Kidney glomerular epithelial cell (primary cell): ENCODE results near the gene SIX2.
A peak's percentile ranks its signal among the peaks of the same experiment; 100 is the strongest.

Experiments
- DNase-seq: peaks from one replicate; lab custom pipeline; 2025; lab: John Stamatoyannopoulos, UW

Gene SIX2

DNA sequence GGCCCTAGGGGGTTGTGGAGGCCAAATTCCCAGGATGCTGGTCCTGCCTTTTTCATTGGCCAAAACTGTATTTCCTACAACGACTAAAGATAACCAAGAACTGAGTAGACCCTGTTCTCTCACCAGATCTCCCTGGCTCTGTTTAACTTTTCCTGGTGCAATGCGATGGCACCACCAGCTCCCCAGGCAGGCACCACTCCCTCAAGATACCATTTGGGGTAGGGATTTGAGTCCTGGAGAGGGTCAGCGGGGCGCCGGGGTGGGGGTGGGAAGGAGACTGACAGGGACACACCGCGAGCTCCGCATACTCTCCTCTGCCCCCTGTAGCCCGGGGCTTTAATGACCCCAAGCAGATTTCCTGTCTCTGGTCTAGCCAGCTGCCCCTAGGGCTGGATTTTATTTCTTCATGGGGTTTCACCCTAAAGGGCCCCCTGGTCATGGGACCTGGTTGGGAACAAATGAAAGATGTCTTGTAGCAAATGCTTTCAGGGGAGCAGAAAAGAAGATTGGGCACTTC is 7.3 kb downstream of the SIX2 start:
- no peak for DNase-seq

DNA sequence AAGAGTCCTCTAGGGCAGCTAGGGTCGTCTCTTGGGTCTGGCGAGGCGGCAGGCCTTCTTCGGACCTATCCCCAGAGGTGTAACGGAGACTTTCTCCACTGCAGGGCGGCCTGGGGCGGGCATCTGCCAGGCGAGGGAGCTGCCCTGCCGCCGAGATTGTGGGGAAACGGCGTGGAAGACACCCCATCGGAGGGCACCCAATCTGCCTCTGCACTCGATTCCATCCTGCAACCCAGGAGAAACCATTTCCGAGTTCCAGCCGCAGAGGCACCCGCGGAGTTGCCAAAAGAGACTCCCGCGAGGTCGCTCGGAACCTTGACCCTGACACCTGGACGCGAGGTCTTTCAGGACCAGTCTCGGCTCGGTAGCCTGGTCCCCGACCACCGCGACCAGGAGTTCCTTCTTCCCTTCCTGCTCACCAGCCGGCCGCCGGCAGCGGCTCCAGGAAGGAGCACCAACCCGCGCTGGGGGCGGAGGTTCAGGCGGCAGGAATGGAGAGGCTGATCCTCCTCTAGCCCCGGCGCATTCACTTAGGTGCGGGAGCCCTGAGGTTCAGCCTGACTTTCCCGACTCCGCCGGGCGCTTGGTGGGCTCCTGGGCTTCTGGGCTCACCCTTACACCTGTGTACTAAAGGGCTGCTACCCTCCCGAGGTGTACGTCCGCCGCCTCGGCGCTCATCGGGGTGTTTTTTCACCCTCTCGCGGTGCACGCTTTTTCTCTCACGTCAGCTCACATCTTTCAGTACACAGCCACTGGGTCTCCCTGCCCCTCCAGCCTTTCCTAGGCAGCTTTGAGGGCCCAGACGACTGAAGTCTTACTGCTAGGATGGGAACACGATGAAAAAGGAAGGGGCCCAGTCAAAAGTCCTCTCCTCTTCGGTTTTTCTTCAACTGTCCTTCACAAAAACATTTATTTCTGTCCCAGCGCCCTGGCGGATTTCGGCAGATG is 8.1 kb downstream of the SIX2 start:
- DNase-seq = no peak

DNA sequence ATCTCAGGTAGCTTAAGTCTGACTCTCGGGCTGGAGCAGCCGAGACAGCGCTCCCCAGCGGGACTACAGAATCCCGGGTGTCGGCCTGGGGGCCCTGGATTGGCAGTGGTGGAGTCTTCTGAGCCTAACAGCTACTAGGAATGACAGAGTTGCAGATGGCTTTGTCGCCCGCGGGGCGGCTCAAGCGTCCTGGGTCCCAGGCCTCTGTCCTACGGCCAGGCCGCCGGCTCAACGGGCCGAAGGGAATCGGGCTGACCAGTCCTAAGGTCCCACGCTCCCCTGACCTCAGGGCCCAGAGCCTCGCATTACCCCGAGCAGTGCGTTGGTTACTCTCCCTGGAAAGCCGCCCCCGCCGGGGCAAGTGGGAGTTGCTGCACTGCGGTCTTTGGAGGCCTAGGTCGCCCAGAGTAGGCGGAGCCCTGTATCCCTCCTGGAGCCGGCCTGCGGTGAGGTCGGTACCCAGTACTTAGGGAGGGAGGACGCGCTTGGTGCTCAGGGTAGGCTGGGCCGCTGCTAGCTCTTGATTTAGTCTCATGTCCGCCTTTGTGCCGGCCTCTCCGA is 8.8 kb downstream of the SIX2 start:
- no peak for DNase-seq

DNA sequence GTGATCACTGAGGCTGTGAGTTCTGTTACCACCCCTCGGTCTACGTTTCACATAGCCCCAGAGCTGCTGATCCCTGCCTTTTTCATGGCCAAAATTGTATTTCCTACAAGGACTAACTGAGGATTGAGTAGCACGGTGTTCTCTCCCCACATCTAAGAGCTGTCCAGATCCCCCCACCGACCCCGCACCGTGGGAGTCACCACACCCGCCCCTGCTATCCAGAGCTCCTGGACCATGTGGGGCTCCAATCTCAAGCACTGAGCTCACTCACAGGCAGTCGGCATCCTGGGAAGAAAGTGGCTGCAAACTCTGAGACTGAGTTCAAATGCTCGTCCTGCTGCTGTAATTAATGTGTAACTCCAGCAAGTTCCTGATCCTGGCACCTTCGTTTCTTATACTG is 9.7 kb downstream of the SIX2 start:
- DNase-seq = no peak

DNA sequence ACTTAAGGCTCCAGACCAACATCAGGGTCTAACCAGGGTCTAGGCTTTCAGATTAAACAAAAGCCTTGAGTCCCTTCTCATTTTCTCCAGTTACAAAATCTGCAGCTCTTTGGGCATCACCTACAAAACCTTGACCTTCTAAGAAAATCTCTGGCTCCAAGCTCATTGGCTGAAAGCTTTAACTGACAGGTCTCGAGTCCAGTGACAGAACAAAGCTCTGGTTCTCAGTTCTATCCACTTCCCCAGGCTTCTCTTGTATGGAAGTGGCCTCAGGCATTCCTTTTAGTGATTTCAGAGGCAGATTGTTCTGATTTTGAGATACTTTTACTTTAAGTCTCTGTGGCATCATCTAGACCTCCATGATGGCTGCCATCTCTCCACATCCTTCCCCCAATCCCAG is 11.3 kb downstream of the SIX2 start:
- DNase-seq = no peak

DNA sequence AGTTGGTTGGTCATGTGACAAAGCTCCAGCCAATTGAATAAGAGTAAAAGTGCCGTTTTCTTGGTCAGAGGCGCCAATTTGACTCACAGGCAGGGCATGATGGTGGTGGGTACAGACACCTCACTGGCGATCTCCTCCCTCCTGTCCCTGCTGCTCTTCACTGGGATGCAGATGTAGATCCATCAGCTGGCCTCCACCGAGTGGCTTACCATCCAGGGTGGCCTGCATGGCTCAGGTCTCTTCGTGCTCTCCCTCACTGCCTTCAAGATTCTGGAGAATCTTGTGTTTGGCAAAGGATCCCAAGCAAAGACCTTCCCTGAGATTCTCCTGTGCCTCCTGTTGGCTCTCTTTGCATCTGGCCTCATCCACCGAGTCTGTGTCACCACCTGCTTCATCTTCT is 12.9 kb downstream of the SIX2 start:
- DNase-seq = no peak

DNA sequence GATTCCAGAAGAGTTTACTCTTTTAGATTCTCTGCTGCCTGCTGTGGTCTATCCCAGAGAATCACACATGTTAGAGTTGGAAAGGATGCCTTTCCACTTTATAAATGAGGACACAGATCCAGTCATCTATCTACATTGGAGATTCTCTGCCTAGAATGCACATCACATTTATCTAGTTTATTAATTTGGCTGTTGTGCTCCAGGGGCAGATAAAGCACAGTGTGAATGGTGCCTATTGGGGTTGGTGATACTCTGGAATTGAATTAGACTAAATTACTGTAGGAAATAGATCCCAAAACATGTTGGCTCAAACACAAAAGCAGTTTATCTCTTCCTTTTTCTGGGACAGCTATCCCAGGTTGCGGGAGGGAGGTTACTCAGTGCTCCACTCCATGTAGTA is 14.9 kb downstream of the SIX2 start:
- DNase-seq = no peak

DNA sequence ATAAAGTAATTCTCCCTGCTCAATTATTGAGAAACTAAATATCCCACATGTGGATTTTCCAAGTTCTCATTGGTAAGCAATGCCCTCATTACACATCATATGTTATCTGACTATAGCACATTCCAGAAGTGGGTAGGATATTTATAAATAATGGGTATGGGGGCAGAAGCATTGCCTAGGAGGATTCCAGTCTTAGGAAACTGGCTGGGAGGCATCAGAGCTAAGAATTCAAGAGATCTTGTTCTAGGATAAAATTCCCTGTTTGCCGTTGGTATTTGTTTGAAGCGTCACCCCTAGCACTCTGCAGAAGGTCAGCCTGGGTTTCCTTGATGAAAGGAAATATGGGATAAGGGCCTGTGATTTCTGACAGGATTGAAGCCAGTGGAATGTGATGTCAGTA is 20.1 kb downstream of the SIX2 start:
- no peak for DNase-seq

DNA sequence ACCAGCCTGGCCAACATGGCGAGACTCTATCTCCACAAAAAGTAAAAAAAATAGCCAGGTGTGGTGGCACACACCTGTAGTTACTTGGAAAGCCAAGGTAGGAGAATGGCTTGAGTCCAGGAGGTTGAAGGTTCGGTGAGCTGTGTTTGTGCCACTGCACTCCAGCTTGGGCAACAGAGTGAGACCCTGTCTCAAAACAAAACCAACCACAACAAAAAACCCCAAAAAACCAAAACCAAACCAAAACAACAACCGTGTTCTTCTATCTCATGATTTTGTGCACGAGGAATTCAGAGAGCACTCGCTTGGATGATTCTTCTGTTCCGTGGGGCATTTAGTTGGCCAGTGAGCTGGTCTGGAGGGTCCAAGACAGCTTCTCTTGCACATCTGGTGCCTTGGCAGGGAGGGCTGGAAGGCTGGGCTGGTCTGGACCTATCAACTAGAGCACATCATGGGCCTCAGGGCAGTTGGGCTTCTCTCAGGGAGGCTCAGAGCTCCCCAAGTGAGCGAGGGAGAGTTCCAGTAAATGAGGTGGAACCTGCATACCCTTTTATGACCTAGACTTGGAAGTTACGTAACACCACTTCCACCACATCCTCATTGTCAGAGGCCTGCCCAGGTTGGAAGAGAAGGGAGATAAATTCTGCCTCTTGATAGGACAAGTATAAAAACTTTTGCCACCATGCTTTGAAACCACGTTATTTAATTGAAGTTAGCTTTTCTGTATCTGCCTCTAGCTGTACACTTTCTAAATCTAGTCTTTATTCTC is 25.2 kb downstream of the SIX2 start:
- DNase-seq = no peak

DNA sequence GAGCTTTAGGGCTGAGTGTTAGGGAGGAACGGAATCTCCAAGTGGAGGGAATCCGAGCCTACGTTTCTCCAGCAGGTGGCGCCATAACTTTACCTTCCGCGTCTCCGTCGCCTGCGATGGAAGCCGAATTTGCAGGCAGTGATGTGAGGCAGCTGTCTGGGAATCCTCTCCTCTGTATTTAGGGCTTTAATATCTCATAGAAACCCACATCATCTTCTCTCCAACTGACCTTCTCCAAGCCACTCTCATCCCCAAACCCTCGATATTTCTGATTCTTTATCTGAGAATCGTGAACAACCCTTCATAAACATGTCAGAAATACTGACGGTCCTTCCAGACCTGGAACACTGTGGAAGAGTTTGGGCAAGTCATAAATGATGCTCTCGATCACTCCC is 27.5 kb downstream of the SIX2 start:
- DNase-seq = peak; percentile 81

DNA sequence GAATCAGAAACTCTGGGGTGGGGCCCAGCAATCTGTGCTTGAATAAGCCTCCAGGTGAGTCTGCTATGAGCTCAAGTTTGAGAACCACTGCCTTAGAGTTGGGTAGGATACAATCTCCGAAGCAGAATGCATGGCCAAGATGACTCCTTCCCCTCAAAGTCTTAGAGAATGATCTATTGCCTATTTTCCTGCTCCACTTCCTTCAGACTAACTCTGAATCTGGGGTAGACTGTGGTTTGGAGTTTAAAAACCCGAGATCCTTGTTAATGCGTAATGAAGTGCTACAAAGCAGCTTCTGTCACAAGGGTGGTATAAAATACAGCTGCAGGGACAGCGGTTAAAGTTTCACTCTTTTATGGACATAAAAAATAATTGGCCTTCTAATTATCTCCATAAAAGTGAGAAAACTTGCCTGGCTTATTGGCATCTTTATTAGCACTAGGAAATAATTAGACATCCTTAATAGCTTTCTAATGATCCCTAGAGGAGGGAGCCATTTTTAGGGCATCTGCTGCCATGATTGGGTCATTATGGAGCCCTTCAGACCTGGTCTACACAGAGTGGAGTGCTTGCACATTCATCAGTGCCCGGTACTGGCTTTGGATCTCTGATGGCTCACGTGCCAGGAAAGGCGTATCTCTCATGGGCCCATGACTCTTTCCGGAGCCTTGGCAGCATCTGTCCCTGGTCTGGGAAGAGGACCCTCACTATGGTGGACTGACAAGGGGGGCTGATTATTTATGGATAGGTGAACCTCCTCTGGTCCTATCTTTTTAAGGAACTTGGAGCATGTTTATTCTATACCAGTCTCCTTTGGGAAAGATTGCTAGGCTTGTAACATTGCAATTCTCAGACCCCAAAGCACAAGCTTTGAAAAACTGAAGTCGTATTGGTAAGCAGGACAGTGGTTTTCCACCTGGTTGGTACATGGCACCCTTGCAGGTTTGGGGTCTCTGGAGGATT is 28.2 kb downstream of the SIX2 start:
- DNase-seq = no peak

DNA sequence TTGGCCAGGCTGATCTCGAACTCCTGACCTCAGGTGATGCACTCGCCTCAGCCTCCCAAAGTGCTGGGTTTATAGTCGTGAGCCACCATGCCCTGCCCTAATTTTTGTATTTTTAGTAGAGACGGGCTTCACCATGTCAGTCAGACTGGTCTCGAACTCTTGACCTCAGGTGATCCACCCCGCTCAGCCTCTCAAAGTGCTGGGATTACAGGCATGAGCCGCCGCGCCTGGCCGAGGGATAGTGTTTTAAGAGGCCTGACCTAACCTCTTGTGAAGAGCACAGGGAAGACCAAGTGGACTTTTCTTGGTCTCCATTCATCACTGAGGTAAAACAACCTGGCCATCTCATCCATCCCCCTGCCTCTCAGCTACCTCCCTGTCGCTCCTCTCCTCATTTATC is 29.7 kb downstream of the SIX2 start:
- DNase-seq = no peak

DNA sequence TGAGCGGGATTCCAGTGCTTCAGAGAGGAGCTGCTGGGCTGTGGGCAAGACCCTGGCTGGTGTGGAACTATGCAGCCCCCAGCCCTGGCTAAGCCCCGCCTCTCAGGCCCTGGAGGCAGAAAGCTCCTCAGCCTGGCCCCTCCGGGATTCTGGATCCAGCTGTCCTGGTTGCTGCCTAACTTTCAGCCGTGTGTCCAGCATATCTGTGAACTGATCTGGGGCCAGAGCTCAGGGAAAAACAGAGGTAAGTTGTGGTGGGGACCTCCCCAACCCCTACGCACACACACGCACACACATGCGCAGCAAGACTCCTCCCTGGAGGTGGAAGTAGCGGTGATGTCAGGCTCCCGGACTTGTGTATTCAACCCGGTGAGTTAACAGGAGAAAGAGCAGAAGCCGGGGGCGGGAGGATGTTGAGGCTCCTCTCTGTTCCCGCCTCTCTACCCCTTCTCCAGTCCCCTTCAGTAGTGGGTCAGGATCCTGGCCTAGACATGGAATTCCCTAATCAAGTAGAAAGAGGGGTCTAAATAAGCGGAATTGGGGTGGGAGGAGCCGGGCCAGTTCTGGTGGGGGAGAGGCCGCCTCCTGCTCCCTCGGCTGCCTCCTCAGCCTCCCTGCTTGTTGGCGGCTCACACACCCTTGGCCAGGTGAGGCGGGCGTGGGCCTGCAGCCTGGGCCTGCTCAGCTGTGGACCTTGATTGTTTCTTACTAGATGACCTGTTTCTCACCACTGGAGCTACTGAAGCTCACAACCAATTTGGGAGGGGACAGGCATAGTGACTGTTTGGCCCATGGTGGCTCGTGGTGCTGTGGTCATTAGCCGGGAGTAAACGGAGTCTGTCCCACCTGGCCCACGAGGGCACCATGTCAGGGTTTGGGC is 33.4 kb downstream of the SIX2 start:
- no peak for DNase-seq

DNA sequence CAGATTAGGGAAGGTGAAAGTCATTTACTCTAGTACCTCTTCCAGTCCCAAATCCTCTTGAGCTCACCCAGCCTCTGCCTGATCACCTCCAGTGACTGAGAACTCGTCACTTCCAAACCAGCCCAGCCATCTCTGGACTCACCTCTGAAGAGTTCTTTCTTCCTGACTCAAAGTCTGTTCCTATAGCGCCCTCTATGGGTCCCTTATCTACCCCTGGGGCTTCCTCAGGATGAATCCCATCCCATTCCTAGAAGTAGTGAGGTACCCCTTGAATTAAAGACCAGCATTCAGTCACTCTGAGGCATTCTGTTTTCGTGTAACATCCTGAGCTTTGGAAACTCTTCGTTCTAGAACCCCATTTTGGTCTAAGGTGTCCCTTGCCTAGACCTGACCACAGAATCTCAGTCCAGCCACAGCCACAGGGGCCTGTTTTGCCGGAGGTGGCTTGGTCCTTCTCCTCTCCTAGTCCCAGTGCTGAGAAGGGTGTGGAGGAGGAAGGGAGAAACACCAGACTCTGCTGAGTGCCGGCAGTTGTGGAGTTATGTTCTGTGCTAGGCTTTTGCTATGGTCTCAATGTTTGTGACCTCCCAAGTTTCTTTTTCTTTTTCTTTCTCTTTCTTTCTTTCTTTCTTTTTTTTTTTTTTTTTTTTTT is 35.1 kb downstream of the SIX2 start:
- no peak for DNase-seq

DNA sequence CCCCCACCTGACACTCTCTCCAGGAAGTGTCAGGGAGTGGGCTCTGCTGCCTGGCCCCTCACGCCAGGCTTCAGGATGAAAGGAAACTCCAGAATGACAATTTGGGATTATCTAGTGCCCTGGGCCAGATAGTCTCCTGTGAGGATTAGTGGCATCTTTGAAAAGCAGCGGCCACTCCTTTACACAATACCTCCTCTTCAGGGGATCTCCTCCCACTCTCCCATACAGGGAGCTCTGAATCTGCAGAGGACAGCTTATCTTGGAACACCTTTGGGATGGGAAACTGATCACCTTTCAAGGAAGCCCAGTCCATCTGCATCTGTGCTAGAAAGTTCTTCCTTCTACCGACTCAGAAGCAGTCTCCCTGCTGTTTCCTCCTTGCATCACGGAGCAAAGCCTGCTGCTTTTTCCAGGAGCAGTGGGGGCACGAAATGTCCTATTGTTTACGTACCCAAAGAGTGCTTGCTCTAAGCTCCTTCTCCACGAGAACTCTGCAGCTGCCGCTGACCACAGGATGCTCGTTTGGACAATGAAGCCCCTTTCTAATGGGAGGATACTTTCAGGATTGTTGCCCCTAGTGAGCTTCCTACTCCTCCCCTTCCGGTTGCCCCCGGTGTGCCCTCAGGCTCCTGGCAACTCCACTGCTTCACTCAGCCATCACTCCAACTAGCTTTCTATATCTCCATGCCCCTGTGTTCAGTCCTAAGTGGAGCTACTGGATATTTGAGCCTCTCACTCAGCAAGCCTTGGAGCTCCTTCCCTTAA is 36.3 kb downstream of the SIX2 start:
- DNase-seq = no peak

DNA sequence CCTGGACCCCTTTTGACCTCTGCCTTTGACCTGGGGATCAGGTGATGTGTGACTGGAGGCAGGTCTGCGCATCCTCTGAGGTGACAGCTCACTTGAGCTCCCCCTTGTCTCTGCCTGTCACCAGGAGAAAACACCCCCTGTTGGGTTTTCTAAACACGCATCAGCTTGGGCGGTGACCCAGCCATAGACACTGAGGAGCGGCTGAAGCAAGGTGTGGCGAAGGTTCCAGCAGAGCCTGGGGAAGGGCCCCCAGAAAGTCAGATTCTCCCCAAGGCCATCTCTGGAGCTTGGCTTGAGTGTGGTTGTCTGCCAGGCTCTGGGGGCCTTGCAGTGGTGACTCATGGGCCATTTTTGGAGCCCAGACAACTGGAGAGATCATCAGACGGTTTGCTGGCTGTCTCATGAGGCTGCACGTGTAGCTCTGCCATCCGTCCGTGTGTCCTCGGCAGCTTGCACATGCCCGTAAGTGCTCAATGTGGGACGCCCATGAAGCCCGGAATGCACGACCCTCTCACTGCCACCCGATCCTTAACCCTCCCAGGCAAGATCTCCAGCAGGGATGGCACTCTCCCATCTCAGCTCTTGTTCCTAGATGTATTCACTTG is 38.3 kb downstream of the SIX2 start:
- no peak for DNase-seq

DNA sequence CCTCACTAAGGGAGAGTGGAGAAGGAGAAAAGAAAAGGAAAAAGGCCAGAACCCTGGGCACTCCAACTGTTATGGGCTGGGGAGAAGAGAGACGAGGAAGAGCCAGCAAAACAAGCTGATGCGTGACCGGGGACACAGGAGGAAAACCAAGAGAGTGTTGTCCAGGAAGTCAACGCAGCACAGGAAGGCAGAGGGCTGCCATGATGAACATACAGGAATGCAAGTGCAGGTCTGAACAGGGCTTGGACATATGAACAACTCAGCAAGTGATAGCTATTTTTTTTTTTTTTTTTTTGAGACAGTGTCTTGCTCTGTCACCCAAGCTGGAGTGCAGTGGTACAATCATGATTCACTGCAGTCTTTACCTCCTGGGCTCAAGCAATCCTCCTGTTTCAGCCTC is 39.3 kb downstream of the SIX2 start:
- DNase-seq = no peak

DNA sequence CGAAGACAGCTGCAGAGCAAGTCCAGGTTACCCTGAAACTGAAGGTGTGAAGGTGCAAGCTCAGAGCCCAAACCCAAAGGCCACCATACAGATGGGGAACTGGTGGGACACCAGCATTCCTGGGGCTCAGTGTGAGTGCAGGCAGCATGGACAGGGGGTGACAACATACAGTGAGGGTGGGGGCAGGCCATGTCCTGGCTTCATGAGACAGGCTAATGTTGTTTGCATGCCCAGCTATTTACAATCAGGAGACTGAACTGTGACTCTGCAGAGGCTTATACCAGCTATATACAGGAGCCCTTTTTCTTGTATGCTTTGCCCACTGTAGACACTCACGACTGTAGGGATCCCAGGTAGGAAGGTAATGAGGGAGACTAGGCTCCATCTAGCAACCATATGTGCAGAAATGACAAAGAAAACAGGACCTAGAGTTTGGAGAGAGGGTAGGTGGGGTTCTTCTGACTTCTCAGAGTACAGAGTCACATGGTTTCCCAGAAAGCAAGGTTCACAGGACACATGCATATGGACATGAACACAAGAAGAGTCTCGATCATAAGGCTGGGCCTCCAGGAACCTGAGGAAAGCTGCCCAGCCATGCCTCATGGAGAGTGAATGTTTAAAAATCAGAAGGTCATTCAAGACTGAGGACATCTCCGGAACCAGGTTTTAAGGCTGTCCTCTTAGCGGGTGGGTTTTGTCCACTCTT is 41.4 kb downstream of the SIX2 start:
- no peak for DNase-seq
